BLaER1 (cell line): ENCODE measurements around the gene CABLES1.

Experiments used
- H3K27ac ChIP-seq: shearing (Covaris generic); formaldehyde crosslinking; 2 replicates; pipeline ENCODE4 v1.8.1; 2022
- H3K27me3 ChIP-seq: shearing (Covaris generic); formaldehyde crosslinking; 2 replicates; pipeline ENCODE4 v1.8.1; 2022
- H3K36me3 ChIP-seq: shearing (Covaris generic); formaldehyde crosslinking; 2 replicates; pipeline ENCODE4 v1.8.1; 2022
- H3K4me1 ChIP-seq: shearing (Covaris generic); formaldehyde crosslinking; 2 replicates; pipeline ENCODE4 v1.8.1; 2022
- H3K4me2 ChIP-seq: shearing (Covaris generic); formaldehyde crosslinking; 2 replicates; pipeline ENCODE4 v1.8.1; 2022
- H3K4me3 ChIP-seq: shearing (Covaris generic); formaldehyde crosslinking; 2 replicates; pipeline ENCODE4 v1.8.1; 2022
- H3K9ac ChIP-seq: shearing (Covaris generic); formaldehyde crosslinking; 2 replicates; pipeline ENCODE4 v1.8.1; 2022
- H3K9me3 ChIP-seq: shearing (Covaris generic); formaldehyde crosslinking; 2 replicates; pipeline ENCODE4 v1.8.1; 2022
- H4K20me1 ChIP-seq: shearing (Covaris generic); formaldehyde crosslinking; 2 replicates; pipeline ENCODE4 v1.8.1; 2022
- Cebpa-rat ChIP-seq: shearing (Covaris generic); IDR thresholded peaks from 2 replicates; pipeline ENCODE4 v1.8.1; 2022

The CABLES1 gene

GRCh38 chr18:23166891-23167541 lies 31.7 kb downstream of the CABLES1 start:
- H3K4me2 ChIP-seq = peak overlapping the region; percentile 37; the same call in 1 of the 2 replicates
- H3K4me3 ChIP-seq = no peak overlapping the region
- peaks cover 17% of the 10 kb centered on the region for H3K4me1 ChIP-seq
- H3K27me3 ChIP-seq = no peaks in the 10 kb centered on the region
- H3K27ac ChIP-seq = no peak overlapping the region
- no peaks in the 10 kb centered on the region for H4K20me1 ChIP-seq
- TF ChIP-seq Cebpa-rat = no peak
- H3K9me3 ChIP-seq = no peaks in the 10 kb centered on the region
- H3K36me3 ChIP-seq = no peaks in the 10 kb centered on the region
- H3K9ac ChIP-seq = no peak overlapping the region

GRCh38 chr18:23169673-23170044 lies 34.4 kb downstream of the CABLES1 start:
- Histone ChIP-seq H3K9ac (no peak overlapping the region), H3K27ac (no peak overlapping the region)

GRCh38 chr18:23170137-23170536 lies 34.9 kb downstream of the CABLES1 start:
- Histone ChIP-seq H3K27ac (no peak overlapping the region), H3K9ac (no peak overlapping the region), H3K4me2 (no peak overlapping the region), H3K9me3 (no peaks in the 10 kb centered on the region), H3K4me1 (peaks cover 17% of the 10 kb centered on the region), H4K20me1 (no peaks in the 10 kb centered on the region), H3K4me3 (no peak overlapping the region), H3K27me3 (no peaks in the 10 kb centered on the region), H3K36me3 (no peaks in the 10 kb centered on the region)
- TF ChIP-seq Cebpa-rat = no peak

More at GRCh38 chr18:23169673-23170044, 34.4 kb downstream of the CABLES1 start:
- Histone ChIP-seq H3K4me2 (no peak overlapping the region), H3K36me3 (no peaks in the 10 kb centered on the region), H3K9me3 (no peaks in the 10 kb centered on the region), H3K4me3 (no peak overlapping the region), H3K27me3 (no peaks in the 10 kb centered on the region), H3K4me1 (peaks cover 17% of the 10 kb centered on the region), H4K20me1 (no peaks in the 10 kb centered on the region)
- no peak for TF ChIP-seq Cebpa-rat

- Histone ChIP-seq H3K4me3 (no peak overlapping the region), H3K9ac (no peak overlapping the region), H3K27ac (no peak overlapping the region), H3K36me3 (no peaks in the 10 kb centered on the region), H4K20me1 (no peaks in the 10 kb centered on the region), H3K4me2 (no peak overlapping the region), H3K4me1 (peaks cover 16% of the 10 kb centered on the region), H3K9me3 (no peaks in the 10 kb centered on the region), H3K27me3 (no peaks in the 10 kb centered on the region)
- no peak for TF ChIP-seq Cebpa-rat
These were observed 36.4 kb downstream of the CABLES1 start for GRCh38 chr18:23171581-23172156.

- TF ChIP-seq Cebpa-rat = no peak
- H3K36me3 ChIP-seq = no peaks in the 10 kb centered on the region
- H3K4me3 ChIP-seq = no peak overlapping the region
- H3K4me1 ChIP-seq = peaks cover 8% of the 10 kb centered on the region
- H3K9ac ChIP-seq = no peak overlapping the region
- no peak overlapping the region for H3K4me2 ChIP-seq
- H3K9me3 ChIP-seq = no peaks in the 10 kb centered on the region
- no peaks in the 10 kb centered on the region for H3K27me3 ChIP-seq
- no peaks in the 10 kb centered on the region for H4K20me1 ChIP-seq
- H3K27ac ChIP-seq = no peak overlapping the region
These were observed 37.5 kb downstream of the CABLES1 start for GRCh38 chr18:23172591-23173380.

DNA sequence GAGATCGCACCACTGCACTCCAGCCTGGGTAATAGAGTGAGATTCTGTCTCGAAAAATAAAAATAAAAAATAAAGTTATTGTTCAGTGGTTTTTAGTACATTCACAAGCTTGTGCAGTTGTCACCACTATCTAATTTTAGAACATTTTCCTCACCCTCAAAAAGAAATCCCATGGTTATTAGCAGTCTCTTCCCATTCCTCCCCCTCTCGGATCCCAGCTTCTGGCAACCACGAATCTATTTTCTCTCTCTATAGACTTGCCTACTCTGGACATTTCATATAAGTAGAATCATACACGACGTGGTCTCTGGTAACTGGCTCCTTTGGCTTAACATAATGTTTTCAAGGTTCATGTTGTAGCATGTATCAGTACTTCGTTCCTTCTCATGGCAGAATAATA lies 38.6 kb downstream of the CABLES1 start:
- H3K9ac ChIP-seq = no peak overlapping the region
- TF ChIP-seq Cebpa-rat = no peak
- no peaks in the 10 kb centered on the region for H4K20me1 ChIP-seq
- no peak overlapping the region for H3K4me3 ChIP-seq
- H3K36me3 ChIP-seq = no peaks in the 10 kb centered on the region
- H3K27ac ChIP-seq = no peak overlapping the region
- H3K27me3 ChIP-seq = no peaks in the 10 kb centered on the region
- no peak overlapping the region for H3K4me2 ChIP-seq
- H3K4me1 ChIP-seq = peaks cover 8% of the 10 kb centered on the region
- H3K9me3 ChIP-seq = no peaks in the 10 kb centered on the region

- Histone ChIP-seq H3K27me3 (no peaks in the 10 kb centered on the region), H3K9me3 (no peaks in the 10 kb centered on the region), H3K36me3 (no peaks in the 10 kb centered on the region), H4K20me1 (no peaks in the 10 kb centered on the region), H3K4me1 (peaks cover 15% of the 10 kb centered on the region), H3K4me3 (no peak overlapping the region), H3K4me2 (no peak overlapping the region), H3K9ac (no peak overlapping the region), H3K27ac (no peak overlapping the region)
- TF ChIP-seq Cebpa-rat = no peak
These were observed 41.6 kb downstream of the CABLES1 start for GRCh38 chr18:23176701-23177432.

DNA sequence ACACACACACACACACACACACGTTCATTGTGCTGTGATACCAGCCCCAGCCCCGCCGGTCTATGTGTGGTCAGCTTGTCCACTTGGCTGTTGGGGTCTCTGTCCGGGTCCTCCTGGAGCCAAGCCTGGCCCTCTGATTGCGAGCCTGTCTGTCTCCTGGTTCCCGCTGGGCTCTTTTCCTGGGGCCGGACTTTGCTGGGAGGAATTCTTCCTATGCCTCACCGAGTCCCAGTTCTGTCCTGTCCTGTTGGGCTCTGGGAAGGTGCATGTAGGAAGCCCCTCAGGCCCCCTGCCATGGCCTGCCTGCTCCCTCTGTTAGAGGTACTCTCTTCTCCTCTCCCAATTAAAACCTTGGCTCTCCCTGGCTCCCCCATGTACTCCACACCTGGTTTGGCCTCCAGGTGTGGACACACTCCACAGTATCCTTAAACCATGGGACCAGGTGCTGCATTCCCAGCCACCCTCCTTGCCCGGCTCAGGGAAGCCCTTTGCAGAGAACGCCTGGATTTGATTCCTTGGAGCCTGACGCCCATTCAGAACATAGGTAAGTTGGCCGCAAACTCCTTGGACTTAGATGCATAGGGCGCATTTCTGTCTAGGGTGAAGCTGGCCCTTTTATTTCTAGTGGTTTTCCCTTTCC lies 42.3 kb downstream of the CABLES1 start:
- H3K4me3 ChIP-seq = no peak overlapping the region
- no peak overlapping the region for H3K9ac ChIP-seq
- peaks cover 4% of the 10 kb centered on the region; the same call in 1 of the 2 replicates for H3K36me3 ChIP-seq
- H3K9me3 ChIP-seq = no peaks in the 10 kb centered on the region
- no peaks in the 10 kb centered on the region for H4K20me1 ChIP-seq
- H3K4me1 ChIP-seq = peaks cover 21% of the 10 kb centered on the region
- H3K4me2 ChIP-seq = no peak overlapping the region
- no peak overlapping the region for H3K27ac ChIP-seq
- H3K27me3 ChIP-seq = no peaks in the 10 kb centered on the region
- TF ChIP-seq Cebpa-rat = no peak

- Histone ChIP-seq H3K4me1 (peaks cover 26% of the 10 kb centered on the region), H4K20me1 (no peaks in the 10 kb centered on the region), H3K4me3 (no peak overlapping the region), H3K27ac (no peak overlapping the region), H3K36me3 (peaks cover 11% of the 10 kb centered on the region; the same call in 1 of the 2 replicates), H3K4me2 (no peak overlapping the region), H3K9ac (no peak overlapping the region), H3K27me3 (no peaks in the 10 kb centered on the region), H3K9me3 (no peaks in the 10 kb centered on the region)
- no peak for TF ChIP-seq Cebpa-rat
These were observed 42.9 kb downstream of the CABLES1 start for GRCh38 chr18:23178201-23178600.
